Fibroblast of skin of left biceps (primary cell): ENCODE measurements around the gene COL1A1.

ENCODE experiments used
- DNase-seq, 2 experiments: peaks; one replicate each; pipeline ENCODE4 v3.0.0-alpha.2; 2013; ENCODE audit warnings: low read depth in 2 of 2

The COL1A1 gene

DNA sequence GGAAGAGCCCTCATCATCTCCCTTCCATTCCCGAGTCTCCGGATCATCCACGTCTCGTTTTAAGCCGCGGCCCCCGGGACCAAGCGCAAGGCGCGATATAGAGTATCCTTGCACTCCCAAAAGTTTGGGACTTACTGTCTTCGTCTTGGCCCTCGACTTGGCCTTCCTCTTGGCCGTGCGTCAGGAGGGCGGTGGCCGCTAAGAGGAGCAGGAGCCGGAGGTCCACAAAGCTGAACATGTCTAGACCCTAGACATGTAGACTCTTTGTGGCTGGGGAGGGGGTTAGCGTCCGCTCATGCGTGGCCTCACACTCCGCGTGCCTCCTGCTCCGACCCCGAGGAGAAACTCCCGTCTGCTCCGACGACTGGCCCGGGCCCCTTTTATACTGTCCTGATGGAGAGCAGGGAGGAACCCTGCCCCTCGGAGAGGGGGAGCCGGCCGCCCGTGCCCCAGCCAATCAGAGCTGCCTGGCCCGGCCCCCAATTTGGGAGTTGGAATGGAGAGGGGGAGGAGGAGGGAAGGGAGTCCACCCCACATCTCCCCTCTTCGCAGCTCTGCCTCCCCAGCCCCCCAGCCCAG, at the start of gene COL1A1:
TSS of gene COL1A1 (minus strand) at position 356 of the 579 bp plus-strand sequence. CDS start at position 238, 118 bp downstream.
- DNase-seq = peak; percentile 92 to 93

- DNase-seq = no peak
Measured at GRCh38 chr17:50248255-50248654, 46.8 kb upstream of the COL1A1 start.

DNA sequence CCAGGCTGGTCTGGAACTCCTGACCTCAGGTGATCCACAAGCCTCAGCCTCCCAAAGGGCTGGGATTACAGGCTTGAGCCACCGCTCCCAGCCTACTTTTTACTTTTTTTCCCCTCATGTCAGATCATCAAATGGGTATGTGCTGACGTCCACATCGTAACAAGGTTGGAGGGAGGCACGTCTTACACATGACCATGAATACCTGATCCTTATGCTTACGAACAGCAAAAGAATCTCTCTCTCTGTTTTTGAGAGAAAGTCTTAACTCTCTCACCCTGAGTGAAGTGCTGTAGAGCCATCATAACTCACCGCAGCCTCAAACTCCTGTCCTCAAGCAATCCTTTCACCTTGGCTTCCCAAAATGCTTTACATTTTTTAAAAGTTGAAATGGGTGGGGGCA, 43.3 kb upstream of the COL1A1 start:
- no peak for DNase-seq

DNA sequence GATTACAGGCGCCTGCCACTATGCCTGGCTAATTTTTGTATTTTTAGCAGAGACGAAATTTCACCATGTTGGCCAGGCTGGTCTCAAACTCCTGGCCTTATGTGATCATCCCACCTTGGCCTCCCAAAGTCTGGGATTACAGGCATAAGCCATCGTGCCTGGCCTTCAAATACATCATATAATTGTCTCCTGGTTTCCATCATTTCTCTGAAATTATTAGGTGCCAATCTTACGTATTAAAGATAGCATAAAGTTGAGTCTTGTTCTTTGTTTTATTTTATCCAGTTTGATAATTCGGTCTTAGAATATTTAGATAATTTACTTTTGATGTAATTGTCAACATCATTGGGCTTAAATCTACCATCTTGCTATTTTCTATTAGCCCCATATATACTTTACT, 40.0 kb upstream of the COL1A1 start:
- DNase-seq = no peak

DNA sequence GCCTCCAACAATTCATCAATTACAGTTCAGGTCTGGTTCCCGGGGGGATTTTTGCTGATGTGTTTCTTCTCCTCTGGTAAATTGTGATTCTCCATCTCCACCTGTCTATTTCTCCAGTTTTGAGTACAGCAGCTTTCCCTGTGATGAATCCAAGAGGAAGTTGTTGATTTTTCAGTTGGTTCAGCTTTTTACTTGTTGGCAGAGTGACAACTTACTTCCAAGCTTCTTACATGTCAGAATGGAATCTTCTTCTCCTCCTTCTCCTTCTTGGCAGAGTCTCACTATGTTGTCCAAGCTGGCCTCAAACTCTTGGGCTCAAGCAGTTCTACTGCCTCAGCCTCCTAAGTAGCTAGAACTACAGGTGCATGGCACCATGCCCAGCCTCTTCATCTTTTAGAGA, 39.4 kb upstream of the COL1A1 start:
- no peak for DNase-seq

DNA sequence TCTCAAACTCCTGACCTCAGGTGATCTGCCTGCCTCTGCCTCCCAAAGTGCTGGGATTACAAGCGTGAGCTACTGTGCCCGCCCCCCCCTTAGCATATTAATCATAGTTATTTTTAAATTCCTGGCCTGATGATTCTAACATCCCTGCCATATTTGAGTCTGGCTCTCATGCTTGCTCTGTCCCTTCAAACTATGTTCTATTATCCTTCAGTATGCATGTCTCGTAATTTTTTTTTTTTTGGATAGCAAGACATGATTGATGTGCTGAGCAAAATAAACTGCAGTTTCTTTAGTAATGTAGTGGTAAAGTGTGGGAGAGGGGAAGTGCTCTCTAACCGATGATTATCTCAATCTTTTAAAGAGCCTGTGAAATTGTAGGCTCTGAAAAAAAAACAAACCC, 38.5 kb upstream of the COL1A1 start:
- DNase-seq = no peak

GRCh38 chr17:50238601-50239280, 37.3 kb upstream of the COL1A1 start:
- no peak for DNase-seq

- no peak for DNase-seq
Measured at GRCh38 chr17:50237901-50238300, 36.5 kb upstream of the COL1A1 start.

GRCh38 chr17:50234581-50234980, 33.1 kb upstream of the COL1A1 start:
- DNase-seq = no peak

GRCh38 chr17:50225701-50226240, 24.3 kb upstream of the COL1A1 start:
- DNase-seq = no peak

GRCh38 chr17:50222922-50223321, 21.5 kb upstream of the COL1A1 start:
- no peak for DNase-seq

- DNase-seq = no peak
Measured at GRCh38 chr17:50221864-50222545, 20.6 kb upstream of the COL1A1 start.

DNA sequence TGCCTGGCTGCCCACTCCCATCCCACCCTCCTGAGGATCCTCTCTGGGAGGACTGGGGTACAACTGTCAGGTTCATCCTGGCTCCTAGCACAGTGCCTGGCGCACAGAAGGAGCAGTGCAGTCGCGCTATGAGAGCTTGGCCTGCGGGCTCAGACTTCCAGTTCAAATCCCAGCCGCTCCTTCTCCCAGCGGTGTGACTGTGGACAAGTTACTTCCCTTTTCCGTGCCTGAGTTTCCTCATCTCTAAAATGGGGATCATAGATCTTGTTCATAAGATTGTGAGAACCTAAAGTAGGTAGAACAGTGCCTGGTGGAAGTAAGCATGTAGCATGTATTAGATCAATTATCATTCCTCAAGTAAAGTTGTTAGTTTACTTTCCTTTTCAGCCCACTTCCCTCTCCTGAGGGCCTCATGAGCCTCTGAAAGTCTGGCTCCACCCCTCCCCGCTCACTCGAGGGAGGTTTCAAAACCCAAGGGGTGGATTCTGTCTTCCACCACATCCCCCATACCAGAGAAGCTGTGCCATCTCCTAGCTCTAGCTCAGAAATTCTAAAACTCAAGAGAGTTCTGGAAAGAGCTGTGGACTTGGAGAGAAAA, 19.9 kb upstream of the COL1A1 start:
- no peak for DNase-seq

- no peak for DNase-seq
Measured at GRCh38 chr17:50220811-50221210, 19.4 kb upstream of the COL1A1 start.

DNA sequence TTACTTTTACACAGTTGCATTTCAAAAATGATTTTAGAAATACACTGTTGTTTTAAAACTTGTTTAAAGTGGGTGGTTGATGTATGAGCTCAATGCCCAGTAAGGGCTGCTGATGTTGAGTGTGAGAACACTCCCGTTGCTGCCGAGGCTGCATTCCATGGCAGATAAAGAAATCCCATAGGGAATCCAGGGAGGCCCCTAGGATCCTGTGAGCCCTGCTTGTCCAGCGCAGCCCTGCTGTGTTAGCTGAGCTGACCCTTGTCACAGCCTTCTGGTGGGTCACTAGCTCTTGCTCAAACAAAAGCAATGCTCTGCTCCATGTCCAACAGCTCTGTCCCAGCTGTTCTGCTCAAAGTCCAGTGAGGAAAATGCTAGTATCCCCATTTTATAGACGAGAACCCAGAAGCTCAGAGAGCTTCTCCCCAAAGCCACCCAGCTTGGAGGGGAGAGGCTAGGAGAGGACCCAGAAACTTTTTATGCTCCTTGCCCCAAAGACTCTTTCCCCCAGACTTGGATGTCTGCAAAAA, 18.6 kb upstream of the COL1A1 start:
- no peak for DNase-seq

GRCh38 chr17:50219342-50219741, 17.9 kb upstream of the COL1A1 start:
- peak in 1 of 2 experiments; percentile 75 for DNase-seq

- DNase-seq = peak; percentile 88 to 89
Measured at GRCh38 chr17:50218771-50219315, 17.4 kb upstream of the COL1A1 start.

GRCh38 chr17:50218071-50218759, 16.8 kb upstream of the COL1A1 start:
- DNase-seq = no peak

DNA sequence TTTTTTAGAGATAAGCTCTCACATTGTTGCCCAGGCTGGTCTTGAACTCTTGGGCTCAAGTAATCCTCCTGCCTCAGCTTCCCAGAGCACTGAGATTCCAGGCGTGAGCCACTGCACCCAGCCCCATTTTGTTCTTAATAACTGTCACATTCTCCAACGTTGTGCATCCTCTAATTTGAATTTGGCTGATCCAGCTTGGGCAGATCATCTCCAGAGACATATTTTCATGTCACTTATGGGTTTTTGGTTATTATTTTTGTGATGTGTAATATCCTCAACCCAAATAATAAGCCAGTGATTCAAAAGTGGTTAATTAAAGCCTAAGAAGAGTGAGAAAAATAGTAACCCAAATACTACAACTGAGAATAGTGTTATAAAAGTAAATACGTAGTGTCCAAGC, 16.2 kb upstream of the COL1A1 start:
- no peak for DNase-seq

GRCh38 chr17:50214976-50215760, 13.7 kb upstream of the COL1A1 start:
- DNase-seq = no peak
